Neural cell (in vitro differentiated cells): ENCODE data around the gene CA12. TPM values are rescaled to one million over a fixed set of nuclear protein-coding genes. Genes with fewer than 3 reads are reported as not detected.

Experiments used
- H2AFZ ChIP-seq: fragments of 200-600, 300-800 bp; sonication (generic), shearing (Covaris generic); 2 replicates; pipeline ENCODE4 v1.6.0; 2014; ENCODE audit warnings: low read depth, mild to moderate bottlenecking, antibody characterized with exemption, low read length, moderate library complexity
- H3F3A ChIP-seq: fragments of 200-600 bp; shearing (Covaris generic); 2 replicates; pipeline ENCODE4 v1.6.1; 2016; ENCODE audit warnings: mild to moderate bottlenecking, moderate library complexity, mixed read lengths, antibody characterized with exemption, low read length; ENCODE audit not compliant: insufficient read depth, poor library complexity, severe bottlenecking
- H3K27ac ChIP-seq: fragments of 200-600, 300-800 bp; sonication (generic), shearing (Covaris generic); 2 replicates; pipeline ENCODE4 v1.5.1; 2014; ENCODE audit warnings: mild to moderate bottlenecking, low read length, moderate library complexity
- H3K27me3 ChIP-seq: fragments of 300-800, 200-600 bp; sonication (generic), shearing (Covaris generic); 2 replicates; pipeline ENCODE4 v1.6.0; 2014; ENCODE audit warnings: mild to moderate bottlenecking, low read depth, low read length, moderate library complexity; ENCODE audit not compliant: insufficient read depth
- H3K36me3 ChIP-seq: fragments of 300-800, 200-600 bp; sonication (generic), shearing (Covaris generic); 2 replicates; pipeline ENCODE4 v1.5.1; 2014; ENCODE audit warnings: mild to moderate bottlenecking, antibody characterized with exemption, low read length, moderate library complexity; ENCODE audit not compliant: insufficient read depth
- H3K4me2 ChIP-seq: fragments of 300-800, 200-600 bp; sonication (generic), shearing (Covaris generic); 2 replicates; pipeline ENCODE4 v1.6.0; 2014; ENCODE audit warnings: mild to moderate bottlenecking, low read length
- H3K4me3 ChIP-seq: fragments of 300-800, 200-600 bp; sonication (generic), shearing (Covaris generic); 2 replicates; pipeline ENCODE4 v1.5.1; 2014; ENCODE audit warnings: mild to moderate bottlenecking, low read length, moderate library complexity
- H3K79me2 ChIP-seq: fragments of 200-600 bp; shearing (Covaris generic); replicated peaks from 2 replicates; pipeline ENCODE4 v1.6.0; 2014; ENCODE audit warnings: mild to moderate bottlenecking, low read length, moderate library complexity; ENCODE audit not compliant: insufficient read depth
- H3K9ac ChIP-seq: fragments of 300-800, 200-600 bp; sonication (generic), shearing (Covaris generic); 2 replicates; pipeline ENCODE4 v1.6.1; 2016; ENCODE audit warnings: mild to moderate bottlenecking, low read length, mixed read lengths
- H3K9me2 ChIP-seq: fragments of 200-600 bp; shearing (Covaris generic); 2 replicates; pipeline ENCODE4 v1.6.1; 2016; ENCODE audit warnings: mild to moderate bottlenecking, low read length, mixed read lengths; ENCODE audit not compliant: insufficient read depth
- H3K9me3 ChIP-seq: fragments of 200-600, 300-800 bp; sonication (generic), shearing (Covaris generic); 2 replicates; pipeline ENCODE4 v1.6.1; 2016; ENCODE audit warnings: mild to moderate bottlenecking, mixed run types, low read length, moderate library complexity, mixed read lengths
- H4K20me1 ChIP-seq: fragments of 200-600 bp; shearing (Covaris generic); 2 replicates; pipeline ENCODE4 v1.6.1; 2016; ENCODE audit warnings: mild to moderate bottlenecking, mixed run types; ENCODE audit not compliant: insufficient read depth
- CTCF ChIP-seq: fragments of 450-650 bp; IDR thresholded peaks from 2 replicates; pipeline ENCODE4 v1.5.1; 2014; ENCODE audit warnings: antibody characterized with exemption, mild to moderate bottlenecking, moderate library complexity; ENCODE audit not compliant: poor library complexity, severe bottlenecking
- EP300 ChIP-seq: fragments of 450-650 bp; conservative IDR thresholded peaks from 2 replicates; pipeline ENCODE4 v1.6.1; 2014; ENCODE audit warnings: antibody characterized with exemption, mild to moderate bottlenecking, moderate library complexity; ENCODE audit not compliant: poor library complexity, severe bottlenecking
- EZH2 ChIP-seq: fragments of 200-600, 300-800 bp; shearing (Covaris generic), sonication (generic); IDR thresholded peaks from 2 replicates; pipeline ENCODE4 v1.6.1; 2014; ENCODE audit warnings: antibody characterized with exemption, low read length, borderline replicate concordance, mild to moderate bottlenecking; ENCODE audit not compliant: insufficient read depth, poor library complexity, severe bottlenecking
- MXI1 ChIP-seq: fragments of 450-650 bp; conservative IDR thresholded peaks from 2 replicates; pipeline ENCODE4 v1.6.1; 2014; ENCODE audit warnings: antibody characterized with exemption, mild to moderate bottlenecking; ENCODE audit not compliant: poor library complexity, severe bottlenecking
- POLR2AphosphoS5 ChIP-seq: IDR thresholded peaks from 2 replicates; pipeline ENCODE4 v1.6.1; 2012
- RAD21 ChIP-seq: fragments of 450-650 bp; conservative IDR thresholded peaks from 2 replicates; pipeline ENCODE4 v1.6.1; 2014; ENCODE audit warnings: antibody characterized with exemption, mild to moderate bottlenecking, moderate library complexity
- SMC3 ChIP-seq: fragments of 450-650 bp; conservative IDR thresholded peaks from 2 replicates; pipeline ENCODE4 v1.6.1; 2014; ENCODE audit warnings: antibody characterized with exemption, mild to moderate bottlenecking, moderate library complexity; ENCODE audit not compliant: poor library complexity
- TAF1 ChIP-seq: IDR thresholded peaks from 2 replicates; pipeline ENCODE4 v1.6.1; 2012; ENCODE audit warnings: low read depth
- polyA plus RNA-seq: library from polyadenylated mRNA; depleted of rRNA; stranded (reverse); fragments of >200 nt; gene quantifications from 2 replicates; pipeline ENCODE4 v1.2.3, GENCODE V29; 2014
- TF ChIP-seq, protein P1 (sequence below): IDR thresholded peaks from 2 replicates; pipeline ENCODE4 v1.6.1; 2012; ENCODE audit warnings: borderline replicate concordance

The CA12 gene
- polyA plus RNA-seq, 1 donor from 2014 or later: 0.11 TPM

GRCh38 chr15:63319065-63319464, 62.6 kb downstream of the CA12 start:
- no peaks in the 10 kb centered on the region for H4K20me1 ChIP-seq
- H2AFZ ChIP-seq: no peak overlapping the region
- H3F3A ChIP-seq: no peaks in the 10 kb centered on the region
- H3K79me2 ChIP-seq: no peaks in the 10 kb centered on the region
- H3K4me2 ChIP-seq: no peak overlapping the region
- H3K9me2 ChIP-seq: no peaks in the 10 kb centered on the region
- H3K9ac ChIP-seq: no peak overlapping the region
- TF ChIP-seq EP300 (no peak), RAD21 (no peak), POLR2AphosphoS5 (no peak), MXI1 (no peak), CTCF (no peak), TAF1 (no peak), EZH2 (no peak), SMC3 (no peak)
- TF ChIP-seq, protein P1, sequence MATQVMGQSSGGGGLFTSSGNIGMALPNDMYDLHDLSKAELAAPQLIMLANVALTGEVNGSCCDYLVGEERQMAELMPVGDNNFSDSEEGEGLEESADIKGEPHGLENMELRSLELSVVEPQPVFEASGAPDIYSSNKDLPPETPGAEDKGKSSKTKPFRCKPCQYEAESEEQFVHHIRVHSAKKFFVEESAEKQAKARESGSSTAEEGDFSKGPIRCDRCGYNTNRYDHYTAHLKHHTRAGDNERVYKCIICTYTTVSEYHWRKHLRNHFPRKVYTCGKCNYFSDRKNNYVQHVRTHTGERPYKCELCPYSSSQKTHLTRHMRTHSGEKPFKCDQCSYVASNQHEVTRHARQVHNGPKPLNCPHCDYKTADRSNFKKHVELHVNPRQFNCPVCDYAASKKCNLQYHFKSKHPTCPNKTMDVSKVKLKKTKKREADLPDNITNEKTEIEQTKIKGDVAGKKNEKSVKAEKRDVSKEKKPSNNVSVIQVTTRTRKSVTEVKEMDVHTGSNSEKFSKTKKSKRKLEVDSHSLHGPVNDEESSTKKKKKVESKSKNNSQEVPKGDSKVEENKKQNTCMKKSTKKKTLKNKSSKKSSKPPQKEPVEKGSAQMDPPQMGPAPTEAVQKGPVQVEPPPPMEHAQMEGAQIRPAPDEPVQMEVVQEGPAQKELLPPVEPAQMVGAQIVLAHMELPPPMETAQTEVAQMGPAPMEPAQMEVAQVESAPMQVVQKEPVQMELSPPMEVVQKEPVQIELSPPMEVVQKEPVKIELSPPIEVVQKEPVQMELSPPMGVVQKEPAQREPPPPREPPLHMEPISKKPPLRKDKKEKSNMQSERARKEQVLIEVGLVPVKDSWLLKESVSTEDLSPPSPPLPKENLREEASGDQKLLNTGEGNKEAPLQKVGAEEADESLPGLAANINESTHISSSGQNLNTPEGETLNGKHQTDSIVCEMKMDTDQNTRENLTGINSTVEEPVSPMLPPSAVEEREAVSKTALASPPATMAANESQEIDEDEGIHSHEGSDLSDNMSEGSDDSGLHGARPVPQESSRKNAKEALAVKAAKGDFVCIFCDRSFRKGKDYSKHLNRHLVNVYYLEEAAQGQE: no peak
- H3K27ac ChIP-seq: no peak overlapping the region
- H3K27me3 ChIP-seq: no peaks in the 10 kb centered on the region
- H3K4me3 ChIP-seq: no peak overlapping the region
- H3K9me3 ChIP-seq: no peaks in the 10 kb centered on the region
- H3K36me3 ChIP-seq: no peaks in the 10 kb centered on the region

GRCh38 chr15:63318344-63318743, 63.3 kb downstream of the CA12 start:
- TF ChIP-seq, protein P1: no peak
- TF ChIP-seq CTCF (no peak), MXI1 (no peak), RAD21 (no peak), POLR2AphosphoS5 (no peak), TAF1 (no peak)
- H3K27ac ChIP-seq: no peak overlapping the region
- no peak overlapping the region for H3K4me3 ChIP-seq
- no peak overlapping the region for H3K4me2 ChIP-seq
- no peaks in the 10 kb centered on the region for H3K9me2 ChIP-seq
- H3K27me3 ChIP-seq: no peaks in the 10 kb centered on the region
- no peaks in the 10 kb centered on the region for H3F3A ChIP-seq
- no peak overlapping the region for H3K9ac ChIP-seq
- H3K79me2 ChIP-seq: no peaks in the 10 kb centered on the region
- no peaks in the 10 kb centered on the region for H4K20me1 ChIP-seq
- H2AFZ ChIP-seq: no peak overlapping the region
- H3K36me3 ChIP-seq: no peaks in the 10 kb centered on the region
- no peaks in the 10 kb centered on the region for H3K9me3 ChIP-seq
